ENCODE results near the gene LGR6. TPM values are rescaled to one million over a fixed set of nuclear protein-coding genes. Genes with fewer than 3 reads are reported as not detected.

The LGR6 gene
- polyA plus RNA-seq, 5 donors: 0.61 to 1.7 (median 1.2) TPM

DNA sequence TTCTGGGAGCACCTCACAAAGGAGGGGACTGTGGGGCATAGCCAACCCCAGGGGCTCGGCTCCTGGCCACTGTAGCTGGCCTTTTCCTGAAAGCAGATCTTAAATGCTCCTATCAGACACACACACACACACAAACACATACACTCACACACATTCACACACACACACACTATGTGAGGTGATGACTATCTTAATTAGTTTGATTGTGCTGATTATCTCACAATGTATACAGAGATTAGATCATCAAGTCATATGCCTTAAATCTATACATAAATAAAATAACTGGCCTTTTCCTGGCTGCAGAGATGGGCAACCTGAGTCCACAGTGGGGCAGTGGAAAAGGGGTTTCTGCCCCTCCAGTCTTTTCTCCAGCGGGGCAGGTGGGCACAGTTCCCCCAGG, 27.1 kb downstream of the LGR6 start:
- no peak for DNase-seq

DNA sequence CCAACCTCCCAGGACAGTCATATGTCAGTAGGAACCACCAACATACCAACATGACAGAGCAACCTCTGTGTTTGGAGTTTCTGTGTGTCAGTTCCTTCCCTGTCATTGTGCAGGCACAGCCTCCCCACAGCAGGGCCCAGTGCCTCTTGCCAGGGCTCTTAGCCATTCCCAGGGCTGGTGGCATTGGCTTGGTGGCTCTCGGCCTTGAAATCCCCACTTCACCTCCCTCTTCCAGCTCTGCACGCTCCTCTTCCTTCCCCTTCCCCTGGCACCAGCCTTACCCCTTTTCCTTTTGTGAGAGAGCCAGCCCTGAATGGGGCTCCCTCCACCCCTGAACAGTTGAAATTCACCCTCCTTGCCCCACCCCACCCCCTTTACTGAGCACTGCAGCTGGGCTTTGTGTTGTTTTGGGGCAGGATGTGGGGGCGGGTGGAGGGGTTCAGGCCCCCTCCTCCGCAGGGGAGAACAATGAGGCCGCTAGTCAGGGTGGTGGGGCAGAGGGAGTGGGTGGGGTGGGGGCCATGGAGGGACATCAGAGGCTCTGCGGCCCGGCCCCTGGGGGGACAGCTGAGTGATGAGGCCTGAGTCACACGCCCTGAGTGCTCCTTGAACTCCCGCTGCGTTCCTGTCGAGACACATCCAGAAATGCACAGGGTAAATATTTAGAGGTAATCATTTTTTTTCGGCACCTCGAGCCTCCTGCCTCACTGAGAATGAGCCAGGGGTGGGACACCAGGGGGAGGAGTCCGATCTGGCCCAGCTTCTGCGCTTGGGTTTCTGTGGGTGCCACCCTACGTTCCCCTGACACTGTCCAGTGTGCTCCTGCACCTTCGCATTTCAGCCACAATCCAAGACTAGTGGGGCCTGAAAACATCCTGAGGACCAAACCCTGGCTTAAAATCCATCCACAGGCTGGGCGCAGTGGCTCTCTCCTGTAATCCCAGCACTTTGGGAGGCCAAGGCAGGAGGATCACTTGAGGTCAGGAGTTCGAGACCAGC, 28.6 kb downstream of the LGR6 start:
- no peak for DNase-seq

DNA sequence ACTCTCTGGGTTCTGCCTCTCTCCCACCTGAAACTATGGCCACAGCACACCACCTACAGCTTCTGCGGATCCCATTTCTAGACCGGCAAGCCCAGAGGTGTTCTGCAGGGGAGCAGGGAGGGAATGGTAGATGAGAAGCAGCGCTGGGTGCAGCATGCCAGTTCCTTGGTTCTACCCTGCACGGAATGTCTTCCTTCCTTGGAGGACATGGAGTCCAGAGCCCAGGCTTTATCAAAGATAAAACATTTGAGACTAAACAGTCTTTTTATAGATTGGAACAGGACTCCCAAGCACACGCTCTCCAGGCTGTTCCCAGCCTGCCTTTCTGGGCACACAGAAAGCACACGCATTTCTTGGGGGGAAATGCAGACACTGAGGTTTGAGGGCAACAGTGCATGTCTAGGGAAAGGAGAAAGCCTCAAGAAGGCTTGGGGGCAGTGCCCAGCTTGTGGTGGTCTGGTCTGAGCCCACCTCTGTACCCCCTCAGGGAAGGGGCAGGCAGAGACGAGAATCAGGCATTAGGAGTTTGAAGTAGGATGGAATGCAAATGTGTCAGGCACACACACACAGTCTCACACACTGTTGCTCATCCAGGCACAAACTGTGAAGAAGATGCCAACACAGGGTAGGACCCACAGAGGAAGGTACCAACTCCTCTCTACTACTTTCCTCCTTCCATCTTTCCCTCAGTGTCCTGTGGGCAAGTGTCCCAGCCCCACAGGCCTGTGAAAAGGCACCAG, 29.7 kb downstream of the LGR6 start:
- DNase-seq: no peak

DNA sequence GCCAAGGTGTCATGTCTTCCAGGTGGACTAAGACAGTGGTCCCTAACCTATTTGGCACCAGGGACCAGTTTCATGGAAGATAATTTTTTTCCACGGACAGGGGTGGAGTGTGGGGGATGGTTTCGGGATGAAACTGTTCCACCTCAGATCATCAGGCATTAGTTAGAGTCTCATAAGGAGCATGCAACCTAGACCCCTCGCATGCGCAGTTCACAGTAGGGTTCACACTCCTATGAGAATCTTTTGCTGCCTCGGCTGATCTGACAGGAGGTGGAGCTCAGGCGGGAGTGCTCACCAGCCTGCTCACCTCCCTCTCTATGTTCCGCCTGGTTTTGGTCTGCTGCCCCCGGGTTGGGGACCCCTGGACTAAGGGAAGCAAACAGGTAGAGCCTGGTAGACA, 30.9 kb downstream of the LGR6 start:
- no peak for DNase-seq

DNA sequence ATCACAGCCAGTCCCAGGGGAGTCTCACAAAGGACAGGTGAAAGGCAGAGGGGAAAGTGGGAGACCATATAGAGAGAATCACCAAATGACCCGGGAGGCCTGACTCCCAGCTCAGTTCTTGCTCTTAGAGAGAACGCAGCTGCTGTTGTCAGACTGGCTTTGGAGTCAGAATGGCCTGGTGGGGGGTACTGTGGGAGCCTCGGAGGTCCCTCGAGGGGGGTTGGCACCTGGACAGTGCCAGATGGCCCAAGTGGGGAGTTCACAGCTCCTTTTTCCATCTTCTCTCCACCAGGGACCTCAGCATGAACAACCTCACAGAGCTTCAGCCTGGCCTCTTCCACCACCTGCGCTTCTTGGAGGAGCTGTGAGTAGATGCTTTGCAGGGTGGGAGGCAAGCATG, 31.5 kb downstream of the LGR6 start:
- DNase-seq: no peak

DNA sequence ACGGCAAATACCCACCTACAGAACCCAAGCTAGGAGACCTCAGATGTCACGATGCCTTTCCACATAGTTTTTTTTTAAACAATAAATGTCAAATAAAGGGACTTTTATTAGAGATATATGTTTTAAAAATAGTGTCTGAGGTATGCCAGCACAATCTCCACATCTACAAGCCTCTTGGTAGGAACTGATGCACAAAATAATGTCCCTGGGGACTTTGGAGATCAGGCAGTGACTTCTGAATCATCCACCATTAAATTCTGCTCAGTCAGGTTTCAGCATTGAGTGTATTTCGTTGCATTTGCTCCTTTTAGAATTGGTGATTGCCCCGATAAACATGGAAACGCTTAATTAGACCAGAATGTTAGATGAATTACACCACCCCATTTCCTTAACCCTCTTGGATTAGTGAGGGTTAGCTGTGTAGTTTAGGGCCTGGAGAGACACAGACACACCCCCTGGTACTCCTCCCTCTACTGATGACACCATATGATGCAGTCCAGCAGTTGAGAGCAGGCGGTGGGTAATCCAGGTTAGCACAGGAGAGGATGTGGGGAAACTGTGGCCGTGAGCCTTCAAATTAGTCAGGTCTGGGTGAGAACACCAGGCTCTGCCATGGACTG, 33.6 kb downstream of the LGR6 start:
- DNase-seq: no peak

DNA sequence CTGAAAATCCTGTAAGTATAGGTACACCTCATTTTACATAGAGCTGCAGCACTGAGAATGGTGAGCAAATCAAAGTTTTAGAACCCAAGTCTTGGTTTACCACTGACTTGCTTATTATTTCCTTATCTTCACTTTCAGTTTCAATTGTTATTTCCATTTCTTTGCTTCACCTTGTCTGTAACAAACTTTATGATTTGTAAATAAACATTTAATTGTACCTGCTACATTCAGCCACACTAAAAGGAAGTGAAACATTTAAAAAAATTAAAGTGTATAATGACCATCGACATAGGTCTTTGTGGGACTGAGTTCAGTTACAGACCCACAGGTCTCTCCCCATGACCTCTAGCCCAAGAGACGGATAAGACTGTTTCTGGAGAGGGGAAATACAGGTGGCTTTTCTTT, 34.4 kb downstream of the LGR6 start:
- no peak for DNase-seq

DNA sequence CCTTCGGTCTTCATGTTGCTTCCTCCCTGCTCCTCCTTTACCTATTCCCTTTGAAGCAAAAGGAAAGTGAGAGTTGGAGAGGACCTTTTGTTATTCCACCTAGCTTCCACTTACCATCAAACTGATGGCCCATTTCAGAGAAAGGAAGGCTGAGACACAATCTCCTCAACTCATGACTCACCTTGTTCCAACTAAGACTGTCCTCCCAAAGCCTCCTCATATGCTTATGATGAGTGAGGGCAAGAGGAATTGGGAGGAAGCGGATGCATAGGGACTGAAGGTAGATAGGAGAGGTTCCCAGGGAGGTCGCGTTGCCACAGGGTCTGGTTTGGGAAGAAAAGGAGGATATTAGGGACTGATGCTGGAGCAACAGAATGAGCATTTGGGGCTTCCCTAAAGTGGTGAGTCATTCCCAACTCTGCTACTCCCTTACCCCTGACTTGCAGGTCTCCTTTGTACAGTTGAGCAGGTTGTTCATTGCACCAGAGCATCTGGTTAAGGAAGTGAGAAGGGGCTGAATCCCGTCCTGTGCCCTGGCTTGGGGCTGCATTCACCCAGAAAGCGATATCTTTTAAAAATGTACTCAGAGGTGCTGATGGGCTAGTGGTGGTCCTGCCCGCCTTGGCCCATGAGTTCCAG, 35.0 kb downstream of the LGR6 start:
- DNase-seq: no peak

DNA sequence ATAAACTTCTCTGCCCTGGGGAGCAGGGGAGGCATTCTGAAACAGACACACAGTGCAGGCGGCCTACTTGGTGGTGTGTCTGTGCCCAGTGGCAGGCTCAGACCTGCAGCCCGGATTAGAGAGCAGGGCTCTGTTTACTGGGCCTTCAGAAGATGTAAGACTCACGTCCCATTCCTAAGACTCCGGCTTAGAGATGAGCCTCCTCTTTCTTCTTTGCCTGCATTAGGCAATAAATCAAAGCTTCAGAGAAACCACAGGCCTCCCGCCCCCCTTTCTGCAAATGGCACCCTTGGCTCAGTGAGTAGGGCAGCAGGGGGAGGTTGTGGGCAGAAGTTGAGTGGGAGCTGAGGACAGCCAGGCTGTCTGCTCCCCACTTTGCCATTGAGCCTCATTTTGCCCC, 35.8 kb downstream of the LGR6 start:
- DNase-seq: no peak

DNA sequence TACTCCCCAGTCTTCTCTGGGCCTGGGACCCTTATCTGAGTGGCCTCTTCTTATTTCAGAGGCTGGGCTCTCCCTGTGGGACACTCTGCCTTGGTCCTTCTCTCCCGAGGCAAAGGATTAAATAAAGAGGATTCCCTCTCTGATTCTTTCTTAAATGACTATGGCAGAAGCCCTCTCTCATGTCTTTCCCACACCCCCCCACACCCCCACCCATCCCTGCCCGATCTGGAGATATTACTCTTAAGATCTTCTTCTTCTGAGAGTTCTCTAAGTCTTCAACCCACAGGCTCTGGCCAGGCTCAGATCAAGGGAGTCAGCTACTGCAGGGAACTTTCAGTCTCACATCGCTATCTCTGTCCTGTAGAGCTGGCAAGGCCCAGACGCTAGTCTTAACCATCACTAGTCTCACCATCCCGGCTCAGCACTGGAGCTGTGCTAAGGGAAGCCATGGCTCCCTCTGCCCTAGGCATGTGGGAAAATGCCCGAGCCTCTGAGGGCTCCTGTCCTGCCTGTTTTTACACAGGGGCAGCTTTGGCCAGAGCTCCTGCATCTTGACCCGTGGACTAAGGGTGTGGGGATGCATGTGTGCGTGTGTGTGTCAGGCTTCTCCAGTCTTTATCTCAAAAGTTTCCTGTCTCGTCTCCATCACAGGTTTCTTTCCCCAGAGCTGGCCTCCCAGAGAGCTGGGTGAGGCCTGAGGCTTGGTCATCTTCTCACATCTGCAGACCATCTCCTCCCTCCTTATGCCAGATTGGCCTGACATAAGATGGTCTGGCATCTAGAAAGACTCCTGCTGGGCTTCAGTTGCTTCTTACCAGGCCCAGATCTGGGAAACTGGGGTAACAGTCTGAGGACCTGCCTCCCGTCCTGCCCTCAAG, 36.7 kb downstream of the LGR6 start:
- DNase-seq: no peak

DNA sequence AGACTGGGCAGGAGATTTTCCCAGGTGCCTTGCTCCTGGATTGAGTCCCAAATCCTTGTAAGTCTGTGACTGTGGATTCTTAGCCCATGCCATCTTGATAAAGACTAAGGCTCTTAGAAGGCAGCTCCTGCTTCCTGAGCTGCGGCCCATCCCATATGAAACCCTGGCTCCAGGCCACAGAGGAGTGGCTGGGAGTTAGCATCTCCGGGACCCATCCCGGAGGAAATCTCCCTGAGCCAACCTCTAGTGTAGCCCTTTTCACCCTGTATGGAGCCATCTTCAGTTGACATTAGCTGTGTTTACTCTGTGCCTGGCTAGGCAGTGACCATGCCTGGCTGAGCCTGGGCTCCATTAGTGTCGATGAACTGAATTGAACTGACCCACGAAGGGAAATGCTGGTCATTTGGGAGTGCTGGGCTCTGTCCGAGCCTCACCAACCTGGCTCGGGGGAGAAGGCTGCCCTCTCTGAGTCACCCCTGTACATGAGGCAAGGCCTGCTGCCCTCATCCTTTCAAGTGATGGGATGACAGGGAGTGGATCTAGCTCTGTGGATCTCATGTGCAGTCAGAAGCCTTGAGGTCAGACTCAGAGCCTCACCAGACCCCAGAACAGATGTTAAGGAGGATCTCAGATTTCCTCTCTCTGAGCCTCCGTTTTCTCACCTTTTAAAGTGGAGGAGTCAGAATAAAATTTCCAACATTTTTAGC, 37.5 kb downstream of the LGR6 start:
- DNase-seq: no peak

DNA sequence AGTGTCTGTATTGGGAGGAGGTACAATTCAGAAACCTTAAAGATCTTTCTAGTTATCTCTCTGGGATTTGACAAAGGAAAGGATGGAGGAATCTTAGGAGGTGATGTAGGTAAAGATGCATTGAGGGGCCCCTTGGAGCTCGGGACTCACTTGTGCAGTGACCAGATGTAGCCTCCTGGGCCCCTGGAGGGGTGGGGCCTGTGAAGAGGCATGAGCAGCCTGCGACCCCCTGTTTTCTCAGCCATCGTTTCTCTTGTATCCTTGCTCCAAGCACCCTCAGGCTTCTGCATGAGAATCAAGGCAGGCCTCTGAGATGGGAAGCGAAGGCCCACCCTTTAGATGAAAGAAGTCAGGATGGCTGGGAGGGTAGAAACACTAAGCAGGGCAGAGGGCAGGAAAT, 39.6 kb downstream of the LGR6 start:
- DNase-seq: no peak

DNA sequence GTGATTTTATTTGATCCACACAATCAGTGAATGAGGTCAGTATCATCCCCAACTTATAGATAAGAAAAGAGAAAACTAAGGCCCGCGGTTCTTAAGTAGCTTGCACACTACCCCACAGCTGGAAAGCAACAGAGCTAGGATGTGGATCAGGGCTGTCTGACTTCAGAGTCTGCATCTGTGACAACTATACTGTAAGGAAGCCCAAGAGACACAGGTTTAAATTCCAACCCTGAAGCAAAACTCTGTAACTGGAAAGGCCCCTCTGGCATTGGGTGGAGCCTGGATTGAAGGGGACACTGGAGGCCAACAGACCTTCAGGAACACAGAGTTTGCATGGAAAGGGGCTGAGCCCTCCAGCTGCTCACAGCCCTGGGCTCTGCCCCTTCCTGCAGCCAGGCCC, 40.2 kb downstream of the LGR6 start:
- no peak for DNase-seq

DNA sequence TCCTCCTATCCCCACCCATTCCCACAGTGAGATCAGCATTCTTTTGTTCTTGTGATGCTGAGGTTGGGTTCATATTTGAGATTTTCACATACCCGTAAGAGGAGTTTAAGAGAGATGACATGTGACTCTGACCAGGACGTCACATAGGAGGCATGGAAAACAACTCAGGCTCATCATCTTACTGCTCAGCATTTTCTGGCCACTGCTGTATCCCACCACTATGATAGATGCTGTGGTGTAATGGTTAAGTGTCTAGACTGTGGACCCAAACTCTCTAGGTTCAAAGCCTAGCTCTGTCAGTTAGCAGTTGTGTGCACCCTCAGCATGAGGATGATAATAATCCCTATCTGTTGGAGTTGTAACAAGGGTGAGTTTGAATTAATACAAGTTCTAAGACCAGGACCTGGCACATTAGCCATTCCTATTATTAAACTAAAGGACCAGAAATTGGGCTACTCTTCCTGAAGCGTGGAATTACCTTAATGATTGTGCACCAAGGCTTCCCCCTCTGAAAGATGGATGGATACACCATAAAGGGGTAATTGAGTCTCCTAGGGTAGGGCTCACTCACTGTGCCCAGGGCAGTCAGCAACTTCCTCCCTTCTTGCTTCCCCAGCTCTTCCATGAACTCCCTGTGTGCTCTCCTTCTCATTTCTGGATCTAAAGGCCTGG, 40.9 kb downstream of the LGR6 start:
- no peak for DNase-seq

DNA sequence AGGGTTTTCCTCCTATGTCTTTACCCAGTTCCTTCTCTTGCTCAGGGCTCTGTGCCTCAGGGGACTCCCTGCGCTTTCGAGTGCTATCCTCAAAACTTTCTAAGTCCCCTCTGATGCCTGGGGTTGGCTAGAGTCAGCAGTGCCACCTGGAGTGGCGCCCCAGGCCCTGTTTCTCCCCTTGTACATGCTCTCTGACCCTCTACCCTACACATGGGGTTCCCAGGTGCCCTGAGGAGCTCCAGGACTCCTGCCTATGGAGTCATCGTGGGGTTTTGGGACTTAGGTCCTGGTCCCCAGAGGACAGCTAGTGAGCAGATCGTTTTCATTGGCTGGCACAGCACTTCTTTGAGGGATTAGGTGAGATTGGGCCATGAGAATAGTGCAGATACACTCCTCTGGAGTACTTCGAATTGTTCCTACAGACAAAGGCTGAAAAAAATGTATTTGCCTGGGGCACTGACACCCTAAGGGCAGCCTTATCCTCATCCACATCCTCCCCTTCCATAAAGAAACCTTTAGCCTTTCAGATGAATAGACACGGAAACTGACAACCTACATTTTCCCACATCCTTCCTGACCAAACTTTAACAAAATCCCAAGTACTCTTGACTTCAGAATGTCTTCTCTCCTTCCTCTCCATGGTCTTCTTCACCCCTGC, 41.5 kb downstream of the LGR6 start:
- DNase-seq: no peak

DNA sequence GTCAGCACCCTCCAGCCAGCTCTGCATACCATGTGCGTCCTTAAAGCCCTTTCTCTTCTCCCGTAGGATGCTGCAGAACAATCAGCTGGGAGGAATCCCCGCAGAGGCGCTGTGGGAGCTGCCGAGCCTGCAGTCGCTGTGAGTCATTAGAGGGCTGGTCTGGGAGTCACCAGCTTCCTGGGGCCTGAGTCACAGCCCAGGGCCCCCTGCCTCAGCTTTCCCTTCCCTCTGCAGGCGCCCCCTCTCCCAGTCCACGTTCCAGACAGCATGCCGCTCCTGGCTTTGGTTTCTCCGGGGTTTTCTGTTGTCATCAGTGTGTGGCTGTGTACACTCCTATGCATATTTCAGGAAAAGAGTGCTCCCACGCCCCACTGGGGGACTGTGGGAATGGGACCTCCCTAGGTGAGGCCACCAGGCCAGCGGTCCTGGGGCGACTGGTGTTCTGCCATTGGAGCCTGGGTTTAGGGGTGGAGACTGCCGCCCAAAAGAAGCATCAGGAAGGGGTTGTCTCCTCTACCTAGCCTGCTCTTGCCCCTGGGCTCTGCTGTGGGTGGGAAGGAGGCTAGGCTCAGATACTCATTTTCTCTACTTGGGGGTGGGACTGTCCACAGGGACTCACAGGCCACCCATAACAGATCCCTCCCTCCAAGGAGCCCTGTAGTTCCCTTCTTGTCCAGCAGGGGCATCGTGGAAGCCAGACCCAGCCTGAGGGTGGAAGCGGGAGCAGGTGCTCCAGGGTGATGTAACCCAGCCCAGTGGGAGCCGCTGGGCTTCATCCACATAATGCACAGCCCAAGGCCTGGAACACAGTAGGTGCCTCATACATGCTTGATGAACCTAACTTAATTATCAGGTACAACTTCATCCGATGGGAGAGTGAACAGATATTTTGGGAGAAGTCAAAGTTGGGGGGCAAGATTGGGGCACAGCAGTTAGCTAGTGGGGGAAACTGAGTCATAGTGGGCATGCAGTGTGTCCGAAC, 42.5 kb downstream of the LGR6 start:
- no peak for DNase-seq

DNA sequence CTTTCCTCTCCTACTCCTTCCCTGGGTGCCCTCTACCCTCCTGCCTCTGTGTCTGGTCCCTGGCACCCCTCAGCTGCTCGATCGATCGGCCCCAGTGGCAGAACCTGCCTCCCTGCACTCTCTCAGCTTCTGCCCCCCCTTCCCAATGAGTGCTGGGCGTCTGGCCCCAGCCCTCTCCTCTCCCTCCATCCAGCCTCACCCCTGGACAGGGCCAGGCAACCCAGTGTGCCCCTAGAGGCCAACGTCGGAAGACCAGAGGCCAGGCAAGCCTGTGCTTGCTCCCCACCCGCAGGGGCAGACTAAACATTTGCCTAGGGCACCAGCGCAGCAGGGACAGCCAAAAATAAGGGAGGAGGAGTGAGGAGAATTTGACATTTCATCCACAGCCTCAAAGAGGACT, 43.5 kb downstream of the LGR6 start:
- no peak for DNase-seq

DNA sequence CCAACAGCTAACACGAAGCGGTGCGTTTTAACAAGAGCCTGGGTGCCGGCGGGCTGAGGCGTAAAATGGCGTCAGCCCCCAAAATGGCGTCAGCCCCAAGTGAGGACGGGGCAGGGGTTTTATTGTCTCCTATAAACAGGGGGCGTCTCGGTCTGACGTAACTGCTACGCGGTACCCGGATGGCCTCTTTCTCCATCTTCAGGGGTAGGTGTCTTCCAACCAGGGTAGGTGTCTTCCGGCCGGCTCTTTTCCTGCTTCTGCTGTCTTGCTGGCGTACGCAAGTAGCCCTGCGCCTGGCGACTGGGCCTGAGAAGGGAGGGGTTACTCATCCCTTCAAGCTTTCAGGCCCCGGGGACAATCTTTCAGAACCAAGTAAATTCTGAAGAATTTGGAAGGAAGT, 45.3 kb downstream of the LGR6 start:
- no peak for DNase-seq

All from right lung (tissue), 5 donors.